H9 (cell line): ENCODE measurements around the gene ZBTB16. TPM values are rescaled to one million over a fixed set of nuclear protein-coding genes. Genes with fewer than 3 reads are reported as not detected.

Experiments
- DNase-seq: peaks from one replicate; pipeline ENCODE4 v3.0.0-alpha.2; 2017
- H2AFZ ChIP-seq: one replicate; pipeline ENCODE4 v1.6.1; 2013; ENCODE audit warnings: mild to moderate bottlenecking, low read length, control low read depth, moderate library complexity
- H2AK5ac ChIP-seq: 2 replicates; pipeline ENCODE4 v1.6.1; 2013; ENCODE audit warnings: low read length, control low read depth, mixed read lengths; ENCODE audit not compliant: insufficient read length
- H2BK120ac ChIP-seq: one replicate; pipeline ENCODE4 v1.6.1; 2013; ENCODE audit warnings: low read depth, mild to moderate bottlenecking, low read length, control low read depth, inconsistent platforms; ENCODE audit not compliant: poor library complexity, severe bottlenecking
- H2BK12ac ChIP-seq: 2 replicates; pipeline ENCODE4 v1.6.1; 2013; ENCODE audit warnings: low read length, control low read depth, mixed read lengths, low read depth; ENCODE audit not compliant: insufficient read length
- H2BK15ac ChIP-seq: 2 replicates; pipeline ENCODE4 v1.6.1; 2013; ENCODE audit warnings: low read depth, low read length, control low read depth
- H2BK20ac ChIP-seq: one replicate; pipeline ENCODE4 v1.6.1; 2013; ENCODE audit warnings: low read depth, mild to moderate bottlenecking, low read length, control low read depth, inconsistent platforms; ENCODE audit not compliant: poor library complexity, severe bottlenecking
- H2BK5ac ChIP-seq: 2 replicates; pipeline ENCODE4 v1.6.1; 2013; ENCODE audit warnings: low read length, control low read depth, mixed read lengths; ENCODE audit not compliant: insufficient read length
- H3K14ac ChIP-seq: 2 replicates; pipeline ENCODE4 v1.6.1; 2013; ENCODE audit warnings: low read length, control low read depth; ENCODE audit not compliant: insufficient read depth
- H3K18ac ChIP-seq: 2 replicates; pipeline ENCODE4 v1.6.1; 2013; ENCODE audit warnings: low read depth, mild to moderate bottlenecking, mixed read lengths, low read length, control low read depth; ENCODE audit not compliant: insufficient read length
- H3K23ac ChIP-seq: 2 replicates; pipeline ENCODE4 v1.6.1; 2013; ENCODE audit warnings: low read length, control low read depth, mixed read lengths, low read depth; ENCODE audit not compliant: insufficient read length
- H3K23me2 ChIP-seq: 2 replicates; pipeline ENCODE4 v1.6.1; 2013; ENCODE audit warnings: low read depth, mild to moderate bottlenecking, mixed read lengths, low read length, control low read depth; ENCODE audit not compliant: insufficient read length, poor library complexity, severe bottlenecking
- H3K27ac ChIP-seq: 2 replicates; pipeline ENCODE4 v1.5.1; 2013; ENCODE audit warnings: low read length, control low read depth, mixed read lengths, low read depth; ENCODE audit not compliant: insufficient read length
- H3K27me3 ChIP-seq: 2 replicates; pipeline ENCODE4 v1.6.1; 2013; ENCODE audit warnings: low read length, control low read depth, inconsistent platforms; ENCODE audit not compliant: insufficient read depth
- H3K4ac ChIP-seq: 2 replicates; pipeline ENCODE4 v1.6.1; 2013; ENCODE audit warnings: low read depth, mild to moderate bottlenecking, control low read depth, inconsistent platforms, low read length, moderate library complexity
- H3K4me1 ChIP-seq: 2 replicates; pipeline ENCODE4 v1.6.1; 2013; ENCODE audit warnings: low read length, control low read depth, inconsistent platforms; ENCODE audit not compliant: insufficient read depth
- H3K4me2 ChIP-seq: 2 replicates; pipeline ENCODE4 v1.6.1; 2013; ENCODE audit warnings: low read length, control low read depth, mixed read lengths; ENCODE audit not compliant: insufficient read length, insufficient read depth
- H3K56ac ChIP-seq: 2 replicates; pipeline ENCODE4 v1.6.1; 2013; ENCODE audit warnings: low read depth, mild to moderate bottlenecking, mixed read lengths, low read length, control low read depth; ENCODE audit not compliant: insufficient read length
- H3K79me1 ChIP-seq: 2 replicates; pipeline ENCODE4 v1.6.1; 2013; ENCODE audit warnings: low read depth, mild to moderate bottlenecking, moderate library complexity, low read length, control low read depth, inconsistent platforms; ENCODE audit not compliant: insufficient read depth, poor library complexity, severe bottlenecking
- H3K79me2 ChIP-seq: 2 replicates; pipeline ENCODE4 v1.6.1; 2013; ENCODE audit warnings: low read length, control low read depth, inconsistent platforms; ENCODE audit not compliant: insufficient read depth
- H3K9ac ChIP-seq: 2 replicates; pipeline ENCODE4 v1.6.1; 2013; ENCODE audit warnings: low read length, control low read depth, mixed read lengths; ENCODE audit not compliant: insufficient read length; ENCODE audit errors: extremely low read depth
- H3K9me3 ChIP-seq: one replicate; pipeline ENCODE4 v1.6.1; 2013; ENCODE audit warnings: low read depth, low read length, inconsistent platforms; ENCODE audit not compliant: control insufficient read depth
- H3T11ph ChIP-seq: one replicate; pipeline ENCODE4 v1.6.1; 2013; ENCODE audit warnings: mild to moderate bottlenecking, low read length, control low read depth, inconsistent platforms
- H4K20me1 ChIP-seq: one replicate; pipeline ENCODE4 v1.6.1; 2013; ENCODE audit not compliant: control insufficient read depth, insufficient read length, insufficient read depth
- H4K5ac ChIP-seq: 2 replicates; pipeline ENCODE4 v1.6.1; 2013; ENCODE audit warnings: low read depth, mild to moderate bottlenecking, mixed read lengths, low read length, control low read depth; ENCODE audit not compliant: insufficient read length
- H4K8ac ChIP-seq: replicated peaks from 2 replicates; pipeline ENCODE4 v1.6.1; 2013; ENCODE audit warnings: low read length, control low read depth, mixed read lengths, low read depth; ENCODE audit not compliant: insufficient read length
- H4K91ac ChIP-seq: 2 replicates; pipeline ENCODE4 v1.6.1; 2013; ENCODE audit warnings: low read depth, mild to moderate bottlenecking, moderate library complexity, mixed read lengths, low read length, control low read depth; ENCODE audit not compliant: insufficient read length
- H3K27ac Mint-ChIP-seq, 3 experiments: 2 replicates in 2 of 3; 3 replicates in 1 of 3; pipeline ENCODE4 v1.8.0; 2020 to 2021; ENCODE audit warnings: mixed read lengths in 3 of 3, mild to moderate bottlenecking in 1 of 3, moderate library complexity in 1 of 3
- H3K27me3 Mint-ChIP-seq: 2 replicates; pipeline ENCODE4 v1.8.0; 2021; ENCODE audit warnings: low read depth, mild to moderate bottlenecking, moderate library complexity, mixed read lengths
- H3K36me3 Mint-ChIP-seq, 3 experiments: 2 replicates in 2 of 3; 3 replicates in 1 of 3; pipeline ENCODE4 v1.8.0; 2020 to 2021; ENCODE audit warnings: low read depth in 3 of 3, mixed read lengths in 3 of 3; ENCODE audit not compliant: insufficient read depth in 1 of 3
- H3K4me1 Mint-ChIP-seq, 2 experiments: 2 replicates each; pipeline ENCODE4 v1.8.0; 2020; ENCODE audit warnings: mixed read lengths in 2 of 2
- H3K4me3 Mint-ChIP-seq, 2 experiments: 2 replicates in 1 of 2; 3 replicates in 1 of 2; pipeline ENCODE4 v1.8.0; 2020 to 2021; ENCODE audit warnings: mild to moderate bottlenecking in 2 of 2, mixed read lengths in 2 of 2, moderate library complexity in 1 of 2
- H3K9me3 Mint-ChIP-seq, 2 experiments: 2 replicates in 1 of 2; 3 replicates in 1 of 2; pipeline ENCODE4 v1.8.0; 2020; ENCODE audit warnings: mild to moderate bottlenecking in 2 of 2, mixed read lengths in 2 of 2, moderate library complexity in 1 of 2
- WGBS: extraction: QIAGEN DNeasy Blood & Tissue Kit; methylation state at CpG from one replicate; pipeline ENCODE4 v1.1.7; 2013; ENCODE audit warnings: missing lambda C conversion rate, low lambda C conversion rate, mixed read lengths; ENCODE audit not compliant: insufficient read length; ENCODE audit errors: extremely low coverage; 5-methylcytosine and 5-hydroxymethylcytosine counted together
- total RNA-seq: library from RNA; stranded (reverse); gene quantifications from 2 replicates; pipeline ENCODE4 v1.2.1, GENCODE V29; 2021
- TF ChIP-seq, protein P1 (sequence below): fragments of 200-600 bp; sonication (generic); conservative IDR thresholded peaks from 3 replicates; pipeline ENCODE4 v1.8.0; 2021; ENCODE audit warnings: antibody characterized with exemption, mild to moderate bottlenecking

ZBTB16 gene
- total RNA-seq, 1 experiment from 2014 or later = not detected

DNA sequence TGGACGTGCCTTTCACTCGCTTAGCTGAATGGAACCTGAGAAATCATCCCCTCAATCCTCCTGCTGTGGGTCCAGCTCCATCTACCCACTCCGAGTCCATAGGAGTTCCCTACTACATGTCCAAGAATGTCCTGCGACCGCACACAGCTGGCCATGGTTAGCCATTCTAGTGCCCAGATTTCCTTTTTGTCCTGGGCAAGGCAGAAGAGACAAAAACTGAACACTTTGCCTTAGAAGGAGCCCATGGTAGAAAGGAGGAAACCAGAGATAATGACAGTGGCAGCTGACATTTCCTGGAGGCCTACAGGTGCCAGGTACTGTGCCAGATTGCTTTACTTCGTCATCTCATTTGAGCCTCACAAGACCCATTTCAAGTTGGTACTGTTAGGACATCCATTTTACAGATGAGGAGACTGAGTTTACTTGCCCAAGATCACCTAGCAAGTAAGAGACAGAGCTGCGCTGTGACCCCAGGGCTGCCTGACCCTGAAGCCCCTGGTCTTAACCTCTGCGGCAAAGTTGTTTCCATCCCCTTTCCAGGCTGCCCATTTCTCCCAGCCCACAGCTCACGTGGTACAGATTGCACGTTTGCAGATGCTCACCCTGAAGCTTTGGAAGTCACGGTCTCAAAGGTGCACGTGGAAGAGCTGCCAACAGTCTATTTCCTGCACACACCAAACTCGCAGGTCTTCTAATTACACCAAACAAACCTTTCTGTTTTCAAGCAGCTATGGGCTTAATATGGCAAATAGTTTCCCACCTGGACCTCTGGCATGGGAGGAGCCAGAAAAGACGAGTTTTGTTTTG is 112.7 kb downstream of the ZBTB16 start:
- no peak overlapping the region for H3T11ph ChIP-seq
- DNase-seq = no peak
- H2BK120ac ChIP-seq = no peak overlapping the region
- Mint-ChIP-seq H3K27ac (no peak overlapping the region), H3K9me3 (no peaks in the 10 kb centered on the region), H3K4me3 (no peak overlapping the region), H3K27me3 (peaks cover 12% of the 10 kb centered on the region), H3K4me1 (peaks cover 14 to 48% of the 10 kb centered on the region in 2 experiments), H3K36me3 (no peaks in the 10 kb centered on the region)
- H3K79me1 ChIP-seq = no peaks in the 10 kb centered on the region
- no peak overlapping the region for H3K4me2 ChIP-seq
- no peak overlapping the region for H3K14ac ChIP-seq
- no peaks in the 10 kb centered on the region for H3K27me3 ChIP-seq
- no peak overlapping the region for H2AK5ac ChIP-seq
- H2AFZ ChIP-seq = no peak overlapping the region
- H3K27ac ChIP-seq = no peak overlapping the region
- WGBS = no CpG with 5 or more reads among the region's 14 CpGs
- H3K4ac ChIP-seq = no peak overlapping the region
- H4K20me1 ChIP-seq = no peaks in the 10 kb centered on the region
- no peak overlapping the region for H4K91ac ChIP-seq
- H3K9me3 ChIP-seq = no peaks in the 10 kb centered on the region
- TF ChIP-seq, protein P1, sequence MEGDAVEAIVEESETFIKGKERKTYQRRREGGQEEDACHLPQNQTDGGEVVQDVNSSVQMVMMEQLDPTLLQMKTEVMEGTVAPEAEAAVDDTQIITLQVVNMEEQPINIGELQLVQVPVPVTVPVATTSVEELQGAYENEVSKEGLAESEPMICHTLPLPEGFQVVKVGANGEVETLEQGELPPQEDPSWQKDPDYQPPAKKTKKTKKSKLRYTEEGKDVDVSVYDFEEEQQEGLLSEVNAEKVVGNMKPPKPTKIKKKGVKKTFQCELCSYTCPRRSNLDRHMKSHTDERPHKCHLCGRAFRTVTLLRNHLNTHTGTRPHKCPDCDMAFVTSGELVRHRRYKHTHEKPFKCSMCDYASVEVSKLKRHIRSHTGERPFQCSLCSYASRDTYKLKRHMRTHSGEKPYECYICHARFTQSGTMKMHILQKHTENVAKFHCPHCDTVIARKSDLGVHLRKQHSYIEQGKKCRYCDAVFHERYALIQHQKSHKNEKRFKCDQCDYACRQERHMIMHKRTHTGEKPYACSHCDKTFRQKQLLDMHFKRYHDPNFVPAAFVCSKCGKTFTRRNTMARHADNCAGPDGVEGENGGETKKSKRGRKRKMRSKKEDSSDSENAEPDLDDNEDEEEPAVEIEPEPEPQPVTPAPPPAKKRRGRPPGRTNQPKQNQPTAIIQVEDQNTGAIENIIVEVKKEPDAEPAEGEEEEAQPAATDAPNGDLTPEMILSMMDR = no peak
- H3K56ac ChIP-seq = no peak overlapping the region
- H3K4me1 ChIP-seq = no peaks in the 10 kb centered on the region
- H2BK20ac ChIP-seq = no peak overlapping the region
- no peak overlapping the region for H3K23ac ChIP-seq
- no peak overlapping the region for H4K8ac ChIP-seq
- H2BK5ac ChIP-seq = no peak overlapping the region
- H4K5ac ChIP-seq = no peak overlapping the region
- no peaks in the 10 kb centered on the region for H3K79me2 ChIP-seq
- no peak overlapping the region for H2BK15ac ChIP-seq
- H3K18ac ChIP-seq = no peak overlapping the region
- H2BK12ac ChIP-seq = no peak overlapping the region
- no peaks in the 10 kb centered on the region for H3K23me2 ChIP-seq
- no peak overlapping the region for H3K9ac ChIP-seq
